NCI-H510A (cell line): Measurements from ENCODE around the gene CHST8.
A peak's percentile ranks its signal among the peaks of the same experiment; 100 is the strongest.

Source experiments
- DNase-seq: peaks from one replicate; lab custom pipeline; 2025; lab: John Stamatoyannopoulos, UW

CHST8 gene

DNA sequence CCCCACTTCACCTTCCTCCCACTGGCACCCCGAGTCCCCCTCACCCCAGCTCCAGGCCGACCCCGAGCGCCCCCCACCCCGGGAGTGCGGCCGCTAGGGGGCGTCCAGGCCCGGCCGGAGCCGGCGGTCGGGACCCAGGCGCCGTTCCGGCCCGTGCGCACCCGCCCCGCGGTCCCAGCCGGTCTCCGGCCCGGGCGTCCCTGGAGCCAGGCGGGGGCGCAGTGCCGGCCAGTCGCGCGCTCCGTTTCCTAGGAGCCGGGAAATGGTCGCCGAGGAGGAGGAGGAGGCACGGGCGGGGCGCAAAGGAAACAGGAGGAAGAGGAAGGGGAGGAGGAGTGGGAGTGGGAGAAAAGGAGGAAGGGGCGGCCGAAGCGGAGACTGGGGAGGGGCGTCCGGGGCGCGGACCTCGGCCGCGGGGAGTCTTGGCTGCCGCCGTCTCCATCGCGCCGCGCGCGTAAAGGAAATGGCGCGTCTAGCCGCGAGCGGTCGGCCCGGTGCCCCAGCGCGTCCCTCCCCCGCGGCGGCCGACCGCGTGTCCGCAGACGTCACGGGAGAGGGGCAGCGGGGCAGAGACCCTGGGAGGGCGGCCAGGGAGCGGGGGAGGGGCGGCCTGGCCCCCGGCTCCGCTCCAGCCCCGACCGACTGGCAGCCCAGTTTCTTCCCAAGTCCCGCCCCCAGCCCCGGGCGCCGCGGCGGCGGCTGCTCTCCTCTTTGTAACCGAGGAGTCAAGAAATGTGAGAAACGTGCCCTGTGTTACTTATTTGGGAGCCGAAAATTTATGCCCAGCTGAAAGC is 173.8 kb downstream of the CHST8 start:
- DNase-seq, result peak; percentile 77

GRCh38 chr19:33796164-33796875 is 174.6 kb downstream of the CHST8 start, which contains the start of gene KCTD15:
KCTD15 (plus strand) TSS chr19:33796870; CDS start chr19:33800455, 3,585 bp downstream.
- DNase-seq, result peak; percentile 46

- DNase-seq, result no peak
Measured at GRCh38 chr19:33797802-33798671, 176.3 kb downstream of the CHST8 start.

DNA sequence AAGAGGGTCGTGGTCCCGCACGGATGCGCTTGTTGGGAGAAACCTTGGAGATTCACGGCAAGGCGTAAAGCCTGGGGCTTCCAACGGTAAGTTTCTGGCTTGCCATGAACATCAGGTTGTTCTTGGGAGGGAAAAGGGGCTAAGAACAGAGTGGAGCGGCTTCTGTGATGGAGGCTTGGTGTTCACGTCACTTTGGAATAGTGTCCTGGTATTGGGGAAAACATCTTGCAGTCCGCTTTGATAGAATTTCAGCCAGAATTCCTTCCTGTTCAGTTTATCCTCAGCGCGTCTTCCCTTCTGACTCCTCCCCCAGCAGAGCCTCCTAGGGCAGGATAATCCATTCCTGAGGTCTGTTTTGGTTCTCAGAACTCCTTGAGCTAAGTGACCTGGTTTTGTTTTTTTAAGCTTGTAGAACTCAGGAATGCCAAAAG is 176.9 kb downstream of the CHST8 start:
- DNase-seq, result no peak

DNA sequence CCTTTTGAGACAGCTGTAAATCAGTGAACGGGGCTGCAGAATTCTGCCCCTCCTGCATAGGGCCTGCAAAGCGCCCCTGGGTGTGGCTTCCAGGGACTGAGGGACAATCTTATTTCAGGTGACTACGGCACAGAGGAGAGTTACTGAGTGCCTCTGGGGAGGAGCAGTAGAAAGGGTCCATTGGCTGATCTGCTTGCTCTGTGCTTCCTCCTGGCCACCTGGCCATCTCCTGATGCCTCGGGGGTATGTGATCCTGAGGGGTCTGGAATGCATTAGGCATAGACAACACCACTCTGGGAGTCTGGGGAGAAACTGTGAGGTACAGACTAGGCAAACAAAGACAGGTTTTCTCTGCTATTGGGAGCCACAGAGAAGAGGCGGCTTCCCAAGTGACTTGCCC is 177.7 kb downstream of the CHST8 start:
- no peak for DNase-seq

- no peak for DNase-seq
Measured at GRCh38 chr19:33800012-33800680, 178.4 kb downstream of the CHST8 start.

DNA sequence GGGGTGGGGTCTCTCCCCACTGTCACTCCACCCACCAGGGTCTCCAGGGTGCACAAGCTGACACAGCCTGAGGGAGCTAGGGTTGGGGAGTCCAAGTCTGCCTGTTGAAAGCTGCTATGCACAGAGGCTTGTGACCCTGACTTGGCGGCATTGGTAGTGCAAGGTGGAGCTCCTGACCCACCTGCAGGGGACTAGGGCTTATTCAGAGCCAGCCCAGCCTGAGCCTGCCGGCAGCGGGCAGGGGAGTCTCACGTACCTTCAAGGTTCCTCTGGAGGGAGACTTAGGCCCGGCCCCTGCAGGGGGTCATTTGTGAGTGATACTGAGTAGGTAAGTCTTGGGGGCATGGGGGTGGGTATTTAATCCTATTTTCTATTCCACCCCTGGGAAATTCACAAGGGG is 179.7 kb downstream of the CHST8 start:
- DNase-seq, result no peak

- no peak for DNase-seq
Measured at GRCh38 chr19:33802001-33802400, 180.2 kb downstream of the CHST8 start.

- DNase-seq, result no peak
Measured at GRCh38 chr19:33802801-33803200, 181.0 kb downstream of the CHST8 start.

DNA sequence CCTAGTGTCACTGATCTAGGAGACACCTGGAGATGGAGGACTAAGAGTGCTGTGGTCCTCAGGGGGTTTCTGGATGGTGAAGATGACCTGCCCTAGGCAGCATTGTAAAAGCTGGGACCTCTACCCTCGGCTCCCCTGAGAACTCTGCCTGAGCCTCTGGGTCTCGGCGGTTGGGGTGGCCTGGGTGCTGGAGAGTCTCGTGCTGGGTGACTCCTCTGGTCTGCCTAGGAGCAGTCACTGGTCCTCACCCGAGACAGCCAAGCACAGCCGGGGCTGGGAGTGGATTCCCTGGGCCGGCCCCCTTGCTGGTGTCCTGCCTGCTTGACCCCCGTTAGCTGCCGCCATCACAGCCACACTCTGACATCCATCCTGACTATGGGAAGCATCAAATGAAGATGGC is 181.6 kb downstream of the CHST8 start:
- DNase-seq, result no peak

GRCh38 chr19:33804021-33804799 is 182.5 kb downstream of the CHST8 start:
- DNase-seq, result no peak

GRCh38 chr19:33805313-33805712 is 183.6 kb downstream of the CHST8 start:
- no peak for DNase-seq

DNA sequence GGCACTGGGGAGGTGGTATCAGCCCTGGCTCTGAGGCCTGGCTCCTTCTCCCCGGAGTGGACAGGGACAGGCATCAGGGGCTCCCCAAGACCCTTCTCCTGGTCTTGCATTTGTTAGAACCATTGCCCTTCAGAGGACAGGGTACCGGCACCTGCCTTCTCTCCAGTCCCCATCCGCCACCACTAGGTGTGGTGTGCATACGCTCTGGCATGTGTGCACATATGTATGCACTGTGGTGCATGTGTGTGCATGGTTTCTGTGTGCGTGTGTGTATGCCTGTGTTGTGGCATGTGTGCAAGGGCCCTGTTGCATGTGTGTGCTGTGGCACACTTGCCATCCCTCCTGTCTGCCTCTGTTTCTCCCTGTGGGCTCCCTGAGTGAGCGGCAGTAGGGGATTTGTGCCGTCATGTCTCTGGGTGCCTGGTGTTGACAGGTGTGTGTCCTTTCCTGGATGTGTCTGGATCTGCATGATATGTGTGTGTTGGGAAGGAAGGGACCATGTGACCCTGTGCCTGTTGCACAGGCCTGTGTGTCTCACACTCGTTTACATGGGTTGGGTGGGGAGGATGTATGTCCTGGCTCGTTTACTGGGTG is 184.2 kb downstream of the CHST8 start:
- DNase-seq, result no peak

- DNase-seq, result no peak
Measured at GRCh38 chr19:33806434-33806881, 184.7 kb downstream of the CHST8 start.

DNA sequence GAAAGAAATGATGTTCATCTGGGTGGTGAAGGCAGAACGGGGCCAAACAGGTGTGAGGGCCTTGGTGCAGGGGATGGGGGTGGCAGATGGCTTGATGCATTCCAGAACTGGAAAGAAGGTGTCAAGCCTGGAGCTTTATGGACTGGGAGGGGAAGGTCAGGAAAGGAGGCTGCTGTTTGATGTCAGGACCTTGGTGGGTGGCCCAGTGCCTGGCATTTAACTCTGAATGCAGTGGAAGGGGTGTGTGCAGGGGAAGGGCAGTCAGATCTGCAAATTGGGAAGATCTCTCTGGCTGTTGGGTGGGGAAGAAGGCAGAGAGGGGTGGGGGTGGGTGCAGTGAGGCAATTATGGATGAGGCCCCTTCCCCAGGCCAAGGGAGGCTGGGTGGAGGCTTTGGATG is 186.6 kb downstream of the CHST8 start:
- DNase-seq, result no peak

- no peak for DNase-seq
Measured at GRCh38 chr19:33809960-33810359, 188.2 kb downstream of the CHST8 start.

- no peak for DNase-seq
Measured at GRCh38 chr19:33810821-33811220, 189.1 kb downstream of the CHST8 start.

- DNase-seq, result no peak
Measured at GRCh38 chr19:33811246-33811645, 189.5 kb downstream of the CHST8 start.

GRCh38 chr19:33811736-33812387 is 190.1 kb downstream of the CHST8 start:
- no peak for DNase-seq
